HepG2 (cell line): ENCODE data around the gene ZFAND2A. TPM values are rescaled to one million over a fixed set of nuclear protein-coding genes. Genes with fewer than 3 reads are reported as not detected.

ENCODE experiments used
- CEBPB ChIP-seq: IDR thresholded peaks from 2 replicates; pipeline ENCODE4 v1.6.1; 2011; ENCODE audit warnings: low read depth, low read length, improper control_type of control experiment, borderline replicate concordance
- DBP ChIP-seq: sonication (generic); formaldehyde crosslinking; IDR thresholded peaks from 2 replicates; pipeline ENCODE4 v1.4.0; 2020; ENCODE audit warnings: missing genetic modification reagents; ENCODE audit errors: not compliant biosample characterization
- ESRRA ChIP-seq: sonication (generic); formaldehyde crosslinking; IDR thresholded peaks from 2 replicates; pipeline ENCODE4 v1.5.1; 2020; ENCODE audit warnings: mild to moderate bottlenecking, low read depth, missing genetic modification reagents
- GZF1 ChIP-seq: sonication (generic); formaldehyde crosslinking; IDR thresholded peaks from 2 replicates; pipeline ENCODE4 v1.5.1; 2020; ENCODE audit warnings: mild to moderate bottlenecking, missing genetic modification reagents
- LRRFIP1 ChIP-seq: sonication (generic); formaldehyde crosslinking; conservative IDR thresholded peaks from 2 replicates; pipeline ENCODE4 v1.4.0; 2020; ENCODE audit warnings: missing genetic modification reagents
- MIER2 ChIP-seq: IDR thresholded peaks from 2 replicates; pipeline ENCODE4 v1.6.1; 2016; ENCODE audit warnings: missing biosample characterization, missing genetic modification reagents
- MXD3 ChIP-seq: IDR thresholded peaks from 2 replicates; pipeline ENCODE4 v1.6.1; 2016; ENCODE audit warnings: mild to moderate bottlenecking, missing biosample characterization, missing genetic modification reagents
- NFAT5 ChIP-seq: sonication (generic); formaldehyde crosslinking; IDR thresholded peaks from 2 replicates; pipeline ENCODE4 v1.4.0; 2020; ENCODE audit warnings: missing genetic modification reagents
- NFYB ChIP-seq: sonication (generic); formaldehyde crosslinking; IDR thresholded peaks from 2 replicates; pipeline ENCODE4 v1.4.0; 2020; ENCODE audit warnings: missing genetic modification reagents
- NR2F2 ChIP-seq: IDR thresholded peaks from 2 replicates; pipeline ENCODE4 v1.6.1; 2012; ENCODE audit warnings: low read depth, inconsistent platforms, borderline replicate concordance
- SAFB2 ChIP-seq: sonication (generic); formaldehyde crosslinking; IDR thresholded peaks from 2 replicates; pipeline ENCODE4 v1.5.1; 2020; ENCODE audit warnings: missing genetic modification reagents, low read depth, mild to moderate bottlenecking, borderline replicate concordance
- SP5 ChIP-seq: IDR thresholded peaks from 2 replicates; pipeline ENCODE4 v1.6.1; 2016; ENCODE audit warnings: low read depth, borderline replicate concordance
- TARDBP ChIP-seq: sonication (generic); formaldehyde crosslinking; IDR thresholded peaks from 2 replicates; pipeline ENCODE4 v1.8.0; 2022; ENCODE audit warnings: mild to moderate bottlenecking, missing genetic modification reagents
- TEAD2 ChIP-seq: sonication (generic); formaldehyde crosslinking; IDR thresholded peaks from 2 replicates; pipeline ENCODE4 v1.9.0; 2021; ENCODE audit warnings: missing genetic modification reagents
- ZEB1 ChIP-seq: IDR thresholded peaks from 2 replicates; pipeline ENCODE4 v1.6.1; 2012; ENCODE audit warnings: mild to moderate bottlenecking, low read depth, inconsistent platforms; ENCODE audit not compliant: insufficient replicate concordance
- ZNF644 ChIP-seq: IDR thresholded peaks from 2 replicates; pipeline ENCODE4 v1.6.1; 2016; ENCODE audit warnings: low read depth
- ZNF773 ChIP-seq: sonication (generic); formaldehyde crosslinking; IDR thresholded peaks from 2 replicates; pipeline ENCODE4 v1.4.0; 2020; ENCODE audit warnings: missing genetic modification reagents, borderline replicate concordance
- ZNF83 ChIP-seq: sonication (generic); formaldehyde crosslinking; IDR thresholded peaks from 2 replicates; pipeline ENCODE4 v1.4.0; 2020; ENCODE audit warnings: missing genetic modification reagents, mild to moderate bottlenecking, borderline replicate concordance
- ZSCAN22 ChIP-seq: sonication (generic); formaldehyde crosslinking; IDR thresholded peaks from 2 replicates; pipeline ENCODE4 v1.4.0; 2020; ENCODE audit warnings: mild to moderate bottlenecking, missing genetic modification reagents
- polyA plus RNA-seq, 8 experiments: library from polyadenylated mRNA; depleted of rRNA in 3 of 8; stranded (reverse) in 7 of 8; unstranded in 1 of 8; fragments of >200 nt; fragmentation: Illumina TruSeq in 4 of 8; extraction: Trizol in 4 of 8; gene quantifications; 2 replicates each; pipeline versions ENCODE4 v1.2.1 to v1.2.3, GENCODE V29; 2011 to 2016; ENCODE audit warnings: low read depth in 4 of 8, missing spikeins in 1 of 8, mixed read lengths in 1 of 8; ENCODE audit not compliant: insufficient read depth in 1 of 8
- total RNA-seq, 5 experiments: library from RNA; depleted of rRNA; stranded (reverse); fragments of >200 nt; fragmentation: Illumina TruSeq; extraction: Trizol; gene quantifications; 2 replicates each; pipeline ENCODE4 v1.2.3, GENCODE V29; 2016; ENCODE audit warnings: low read depth in 1 of 5

ZFAND2A gene
- total and polyA plus RNA-seq, 2 of the 13 experiments (the other 11 are each of a cell fraction or from before 2014, with no cell fraction given) = 140 to 153 TPM

- peak; percentile 52 for TF ChIP-seq NFYB (CRISPR knock-in tag)
- TF ChIP-seq NFAT5 = no peak
- no peak for TF ChIP-seq LRRFIP1
- TF ChIP-seq ZNF83 (CRISPR knock-in tag) = no peak
- no peak for TF ChIP-seq ESRRA
- peak; percentile 79 for TF ChIP-seq SP5 (CRISPR knock-in tag)
- TF ChIP-seq TEAD2 = no peak
- TF ChIP-seq NR2F2 = no peak
- no peak for TF ChIP-seq ZSCAN22 (CRISPR knock-in tag)
- peak; percentile 74 for TF ChIP-seq TARDBP (CRISPR knock-in tag)
- TF ChIP-seq CEBPB = no peak
- no peak; the same call in 1 of the 2 replicates for TF ChIP-seq SAFB2
- TF ChIP-seq MIER2 (CRISPR knock-in tag) = peak; percentile 49; the same call in 1 of the 2 replicates
- TF ChIP-seq ZEB1 = no peak
- TF ChIP-seq DBP = no peak
- no peak for TF ChIP-seq ZNF773 (CRISPR knock-in tag)
- TF ChIP-seq MXD3 = no peak
- TF ChIP-seq GZF1 (CRISPR knock-in tag) = no peak
- no peak for TF ChIP-seq ZNF644
Measured at GRCh38 chr7:1169409-1170368, 9.7 kb upstream of the ZFAND2A start (continued).
